AG10803 (cell line): ENCODE measurements around the gene DLAT.
A peak's percentile ranks its signal among the peaks of the same experiment; 100 is the strongest.

Source experiments
- DNase-seq: peaks from one replicate; pipeline ENCODE4 v3.0.0; 2010; ENCODE audit warnings: low read depth
- H3K4me3 ChIP-seq: 2 replicates; pipeline ENCODE4 v1.5.1; 2011; ENCODE audit warnings: mild to moderate bottlenecking, low read length, control low read depth
- CTCF ChIP-seq: conservative IDR thresholded peaks from 2 replicates; pipeline ENCODE4 v1.5.1; 2011; ENCODE audit warnings: mild to moderate bottlenecking, low read length, control low read depth, inconsistent platforms

DLAT gene

DNA sequence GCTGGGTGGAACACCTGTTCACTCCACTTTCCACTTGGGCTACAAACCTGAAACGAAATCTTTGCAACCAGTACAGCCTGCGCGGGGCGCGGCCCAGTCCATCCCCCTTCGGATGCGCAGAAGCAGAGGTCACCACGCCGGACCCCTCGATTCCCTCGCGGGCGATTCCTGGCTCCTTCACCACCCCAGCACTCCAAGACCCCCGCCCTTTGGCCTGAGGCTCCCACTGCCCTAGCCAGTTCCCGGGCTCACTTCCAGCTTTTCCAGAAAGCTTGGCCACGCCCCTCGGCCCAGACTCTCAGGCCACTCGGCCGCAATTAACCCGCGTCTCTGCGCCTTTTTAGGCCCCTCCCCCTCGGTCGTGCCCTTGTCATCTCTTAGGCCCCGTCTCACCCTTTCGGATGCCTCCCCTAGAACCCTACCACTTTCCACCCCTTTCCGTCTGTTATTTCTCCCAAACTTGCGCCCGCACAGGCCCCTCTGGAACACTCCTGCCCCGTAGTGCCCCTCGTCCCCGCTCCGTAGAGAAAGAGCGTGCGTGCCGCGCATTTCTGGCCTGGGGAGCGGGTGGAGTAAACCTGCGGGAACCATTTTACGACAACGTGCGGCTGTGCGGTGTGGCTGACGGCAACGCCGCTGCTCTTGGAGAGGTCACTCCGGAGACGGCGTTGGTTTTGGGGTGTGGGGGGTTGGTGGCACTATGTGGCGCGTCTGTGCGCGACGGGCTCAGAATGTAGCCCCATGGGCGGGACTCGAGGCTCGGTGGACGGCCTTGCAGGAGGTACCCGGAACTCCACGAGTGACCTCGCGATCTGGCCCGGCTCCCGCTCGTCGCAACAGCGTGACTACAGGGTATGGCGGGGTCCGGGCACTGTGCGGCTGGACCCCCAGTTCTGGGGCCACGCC, at the start of gene DLAT:
Gene DLAT, plus strand, starts transcription at position 636 of the 906 bp plus-strand sequence. Its CDS starts 65 bp downstream, at position 701.
- H3K4me3 ChIP-seq = peak within 1 kb of the TSS; percentile 92
- no peak for TF ChIP-seq CTCF
- peak; percentile 81 for DNase-seq

DNA sequence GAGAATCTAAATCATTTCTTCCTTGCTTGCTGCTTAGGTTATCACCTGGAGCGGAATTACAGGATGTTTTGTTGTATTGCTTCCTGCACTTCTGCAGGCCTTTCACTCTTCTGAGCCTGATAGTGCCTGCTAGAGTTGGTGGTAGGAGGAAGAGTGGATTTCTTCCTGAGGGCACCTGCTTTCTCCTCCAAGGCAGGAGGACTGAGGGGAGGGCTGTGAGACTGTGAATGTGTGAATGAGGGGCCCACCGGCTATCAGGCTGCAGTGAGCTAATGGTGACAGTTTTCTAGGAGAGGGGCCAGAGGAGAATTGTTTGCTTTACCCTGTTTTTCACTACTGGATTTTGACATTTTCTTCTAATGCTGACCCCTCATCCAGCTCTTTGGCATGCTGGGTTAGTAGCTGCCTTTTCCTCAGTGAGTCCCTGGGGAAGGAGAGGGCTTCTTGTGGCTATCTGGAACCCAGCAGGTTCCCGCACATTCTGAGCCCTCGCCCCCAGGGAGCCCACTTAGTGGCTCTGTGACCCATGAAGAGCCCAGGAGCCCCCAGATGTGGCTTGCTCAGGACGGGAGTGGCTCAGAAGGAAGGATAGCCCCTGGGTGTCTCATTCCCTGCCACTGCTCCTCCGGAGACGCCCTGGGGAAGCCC, 49.0 kb upstream of the DLAT start:
- no peak for DNase-seq
- no peak for TF ChIP-seq CTCF
- H3K4me3 ChIP-seq = peak overlapping the region; percentile 87

DNA sequence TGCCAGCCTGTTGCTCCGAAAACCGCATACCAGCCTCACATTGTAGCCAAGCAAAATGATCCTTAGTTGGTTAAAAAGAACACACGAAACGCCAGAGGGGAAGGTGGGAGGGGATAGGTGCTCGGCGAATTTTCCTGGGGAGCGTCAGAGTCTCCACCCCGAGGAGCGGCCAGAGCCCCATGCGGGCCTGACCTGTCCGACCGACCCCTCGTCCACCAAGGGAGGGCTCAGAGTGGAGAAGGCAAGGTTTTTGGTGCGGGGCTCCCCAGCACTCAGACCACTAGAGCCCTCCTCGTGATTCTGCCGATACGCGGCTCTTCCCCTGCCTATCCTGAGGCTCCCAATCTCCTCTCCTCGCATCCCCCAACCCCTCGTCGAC, 48.5 kb upstream of the DLAT start:
- peak overlapping the region; percentile 87 for H3K4me3 ChIP-seq
- no peak for TF ChIP-seq CTCF
- DNase-seq = no peak

GRCh38 chr11:111977146-111978027, 47.8 kb upstream of the DLAT start:
- no peak for TF ChIP-seq CTCF
- peak; percentile 34 for DNase-seq
- peak overlapping the region; percentile 87 for H3K4me3 ChIP-seq

DNA sequence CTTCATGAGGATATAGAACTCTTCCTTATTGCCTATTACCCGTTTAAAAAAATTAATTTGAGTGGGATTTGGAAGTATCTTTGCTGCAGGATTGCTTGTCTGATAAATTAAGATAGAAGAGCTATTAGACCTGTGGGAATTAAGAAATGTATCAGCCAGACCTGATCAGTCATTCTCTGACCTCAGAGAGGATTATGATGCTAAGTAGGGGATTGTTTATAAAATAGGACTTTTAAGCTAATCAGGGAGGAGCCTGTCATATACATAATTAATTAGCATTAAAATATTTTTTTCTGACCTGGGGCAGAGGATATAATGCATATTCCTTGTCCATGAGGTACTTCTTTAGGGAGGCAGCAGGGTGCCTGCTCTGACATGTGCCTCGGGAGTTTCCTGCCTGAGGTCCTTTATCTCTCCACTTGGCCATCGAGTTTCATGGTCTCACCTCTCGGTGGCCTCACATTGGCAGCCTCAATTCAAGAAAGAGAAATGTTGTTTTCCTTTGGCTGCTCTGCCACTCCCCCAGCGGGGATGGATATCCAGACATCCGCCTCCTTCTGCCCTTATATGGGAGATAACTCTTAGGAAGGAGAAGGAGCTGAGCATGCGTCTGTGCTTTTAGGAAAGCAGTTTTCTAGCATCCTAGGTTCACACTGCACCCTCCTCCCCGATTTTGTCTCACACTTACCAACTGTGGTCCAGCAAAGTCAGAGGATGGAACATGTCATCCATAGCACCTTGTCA, 47.0 kb upstream of the DLAT start:
- peak; percentile 74 for DNase-seq
- peak overlapping the region; percentile 87 for H3K4me3 ChIP-seq
- TF ChIP-seq CTCF = peak; percentile 21; the same call in 1 of the 2 replicates

- DNase-seq = no peak
- no peak overlapping the region for H3K4me3 ChIP-seq
- TF ChIP-seq CTCF = no peak
These were observed 45.1 kb upstream of the DLAT start for GRCh38 chr11:111980062-111980461.
